GM12878 (cell line): ENCODE measurements around the gene PIP5KL1. TPM values are rescaled to one million over a fixed set of nuclear protein-coding genes. Genes with fewer than 3 reads are reported as not detected.

Experiments
- ATAC-seq: fragments of 200-7000 bp; cut with Tn5 transposase; 3 replicates; pipeline ENCODE4 v1.9.1; 2020; ENCODE audit warnings: mild to moderate bottlenecking, moderate library complexity
- BruUV-seq: library from RNA; stranded (reverse); fragments of 400-500 nt; replicated peaks from 2 replicates; lab custom pipeline; 2021; lab: Mats Ljungman, UMichigan
- CTCF ChIA-PET: fragments of 300-600 bp; sonication (Branson Sonifier 250); formaldehyde crosslinking; extraction: SDS; loops from one replicate; lab custom pipeline; 2021; ENCODE audit warnings: inconsistent platforms; lab: Yijun Ruan, JAX
- POLR2A ChIA-PET: fragments of 350-600 bp; formaldehyde crosslinking; extraction: SDS; loops from one replicate; lab custom pipeline; 2021; ENCODE audit warnings: inconsistent platforms; lab: Charles Lee
- RAD21 ChIA-PET: fragments of 300-600 bp; sonication (Branson Sonifier 250); formaldehyde crosslinking; loops from one replicate; lab custom pipeline; 2023; ENCODE audit warnings: antibody characterized with exemption; ENCODE audit not compliant: unreplicated experiment; lab: Charles Lee
- SMC1A ChIA-PET: fragments of 300-600 bp; sonication (Branson Sonifier 250); formaldehyde crosslinking; loops from one replicate; lab custom pipeline; 2023; ENCODE audit not compliant: unreplicated experiment, uncharacterized antibody; lab: Charles Lee
- DNase-seq: peaks from one replicate; pipeline ENCODE4 v3.0.0-alpha.2; 2011; ENCODE audit warnings: low read depth, low spot score
- FAIRE-seq: peaks from 3 replicates; lab custom pipeline; 2011; peaks lifted over from hg19 to GRCh38; lab: Jason Lieb, UNC
- H2AFZ ChIP-seq: 2 replicates; pipeline ENCODE4 v1.6.0; 2011; ENCODE audit warnings: low read depth, low read length, control low read depth; ENCODE audit not compliant: control insufficient read depth
- H3K27ac ChIP-seq: 2 replicates; pipeline ENCODE4 v1.5.1; 2011; ENCODE audit warnings: control low read depth; ENCODE audit not compliant: control insufficient read depth, insufficient read depth
- H3K27me3 ChIP-seq, 2 experiments: replicated peaks in 1 of 2; 2 replicates each; pipeline versions ENCODE4 v1.6.0 to v1.6.1; 2011; ENCODE audit warnings: low read length in 1 of 2; ENCODE audit not compliant: control insufficient read depth in 2 of 2, insufficient read depth in 2 of 2
- H3K36me3 ChIP-seq, 2 experiments: 2 replicates each; pipeline ENCODE4 v1.5.1; 2011; ENCODE audit warnings: low read length in 1 of 2; ENCODE audit not compliant: control insufficient read depth in 2 of 2, insufficient read depth in 2 of 2
- H3K4me1 ChIP-seq: 2 replicates; pipeline ENCODE4 v1.6.1; 2011; ENCODE audit warnings: mild to moderate bottlenecking, low read length, moderate library complexity, mixed read lengths; ENCODE audit not compliant: control insufficient read depth, insufficient read depth
- H3K4me2 ChIP-seq: 2 replicates; pipeline ENCODE4 v1.6.0; 2011; ENCODE audit warnings: control low read depth; ENCODE audit not compliant: control insufficient read depth, insufficient read depth
- H3K4me3 ChIP-seq: fragments of 200-600 bp; sonication (generic); 2 replicates; pipeline ENCODE4 v1.5.1; 2016
- H3K79me2 ChIP-seq: 2 replicates; pipeline ENCODE4 v1.6.0; 2011; ENCODE audit warnings: low read length; ENCODE audit not compliant: control insufficient read depth, insufficient read depth
- H3K9ac ChIP-seq: 2 replicates; pipeline ENCODE4 v1.8.0; 2011; ENCODE audit warnings: low read length, control low read depth, mixed read lengths; ENCODE audit not compliant: control insufficient read depth, insufficient read depth
- H3K9me3 ChIP-seq: replicated peaks from 3 replicates; pipeline ENCODE4 v1.5.1; 2011; ENCODE audit warnings: mild to moderate bottlenecking, low read length; ENCODE audit not compliant: control insufficient read depth, insufficient read depth
- H4K20me1 ChIP-seq: 2 replicates; pipeline ENCODE4 v1.6.0; 2011; ENCODE audit not compliant: control insufficient read depth, insufficient read depth
- CREM ChIP-seq: IDR thresholded peaks from 2 replicates; pipeline ENCODE4 v1.6.1; 2014; ENCODE audit warnings: antibody characterized with exemption, low read depth
- EED ChIP-seq: sonication (generic); IDR thresholded peaks from 2 replicates; pipeline ENCODE4 v1.6.1; 2016; ENCODE audit warnings: antibody characterized with exemption, low read depth
- IKZF1 ChIP-seq: fragments of 450-650 bp; conservative IDR thresholded peaks from 2 replicates; pipeline ENCODE4 v1.6.1; 2017; ENCODE audit warnings: antibody characterized with exemption, mild to moderate bottlenecking
- IKZF2 ChIP-seq, 2 experiments: fragments of 450-650 bp; IDR thresholded peaks; 2 replicates each; pipeline ENCODE4 v1.6.1; 2017; ENCODE audit warnings: mild to moderate bottlenecking in 2 of 2, moderate library complexity in 2 of 2
- MEF2A ChIP-seq: IDR thresholded peaks from 2 replicates; pipeline ENCODE4 v1.6.1; 2011; ENCODE audit warnings: low read depth, mild to moderate bottlenecking, low read length, moderate library complexity; ENCODE audit not compliant: insufficient read depth
- NKRF ChIP-seq: fragments of 450-650 bp; conservative IDR thresholded peaks from 2 replicates; pipeline ENCODE4 v1.6.1; 2017; ENCODE audit warnings: mild to moderate bottlenecking, moderate library complexity
- NR2F1 ChIP-seq: fragments of 450-650 bp; conservative IDR thresholded peaks from 2 replicates; pipeline ENCODE4 v1.6.1; 2017; ENCODE audit warnings: mild to moderate bottlenecking
- RELB ChIP-seq: fragments of 450-650 bp; IDR thresholded peaks from 2 replicates; pipeline ENCODE4 v1.6.1; 2017; ENCODE audit warnings: low read depth, mild to moderate bottlenecking, moderate library complexity
- RUNX3 ChIP-seq: IDR thresholded peaks from 2 replicates; pipeline ENCODE4 v1.6.1; 2012; ENCODE audit warnings: low read length, inconsistent platforms
- SMC3 ChIP-seq: IDR thresholded peaks from 2 replicates; pipeline ENCODE4 v1.6.1; 2011; ENCODE audit warnings: low read length, improper control_type of control experiment, borderline replicate concordance
- STAT3 ChIP-seq: IDR thresholded peaks from 2 replicates; pipeline ENCODE4 v1.6.1; 2011; ENCODE audit warnings: low read depth, low read length, improper control_type of control experiment
- TCF12 ChIP-seq: IDR thresholded peaks from 2 replicates; pipeline ENCODE4 v1.6.1; 2011; ENCODE audit warnings: low read depth, mild to moderate bottlenecking, low read length
- YY1 ChIP-seq: IDR thresholded peaks from 2 replicates; pipeline ENCODE4 v1.6.1; 2011; ENCODE audit warnings: low read depth, mild to moderate bottlenecking, low read length
- ZNF207 ChIP-seq: fragments of 450-650 bp; IDR thresholded peaks from 2 replicates; pipeline ENCODE4 v1.6.1; 2014; ENCODE audit warnings: antibody characterized with exemption, mild to moderate bottlenecking, borderline replicate concordance
- WGBS: methylation state at CpG from one replicate; pipeline ENCODE4 v1.1.6; 2016; ENCODE audit warnings: low lambda C conversion rate; ENCODE audit not compliant: insufficient replicate concordance, insufficient coverage; ENCODE audit errors: missing lambda C conversion rate; 5-methylcytosine and 5-hydroxymethylcytosine counted together
- in situ Hi-C: fragments of 300-500 bp; cut with MboI; formaldehyde crosslinking; loops from 9 replicates; pipeline ENCODE4 v1.14.3; 2018; ENCODE audit warnings: mixed read lengths
- intact Hi-C: fragments of 100-400 bp; cut with micrococcal nuclease; formaldehyde crosslinking; loops from one replicate; pipeline ENCODE4 v1.14.2; 2022; ENCODE audit not compliant: unreplicated experiment
- polyA plus RNA-seq, 11 experiments: library from polyadenylated mRNA; depleted of rRNA in 4 of 11; unstranded in 6 of 11; stranded (reverse) in 5 of 11; fragments of >200 nt; fragmentation: Nextera tagmentation in 4 of 11; fragmentation: Illumina TruSeq in 1 of 11; extraction: Ambion mirVana in 4 of 11; extraction: Trizol in 1 of 11; gene quantifications; 1 replicate in 1 of 11; 2 replicates in 10 of 11; pipeline versions ENCODE4 v1.2.1 to v1.2.3, GENCODE V29; 2011 to 2016; ENCODE audit warnings: inconsistent platforms in 2 of 11, missing spikeins in 2 of 11, low read depth in 1 of 11
- total RNA-seq, 4 experiments: library from RNA; depleted of rRNA in 3 of 4; stranded (reverse); fragments of >200 nt in 3 of 4; fragmentation: Illumina TruSeq in 1 of 4; extraction: Trizol in 1 of 4; gene quantifications; 2 replicates each; pipeline versions ENCODE4 v1.2.1 to v1.2.3, GENCODE V29; 2013 to 2021
- TF ChIP-seq, protein P1 (sequence below), 3 experiments: IDR thresholded peaks in 2 of 3; conservative IDR thresholded peaks in 1 of 3; 2 replicates each; pipeline ENCODE4 v1.5.1; 2011; ENCODE audit warnings: low read depth in 3 of 3, low read length in 3 of 3, mild to moderate bottlenecking in 3 of 3, control low read depth in 2 of 3, moderate library complexity in 2 of 3, inconsistent platforms in 1 of 3, mixed read lengths in 1 of 3; ENCODE audit not compliant: control insufficient read depth in 2 of 3, insufficient read depth in 1 of 3; ENCODE audit errors: extremely low read depth in 1 of 3
- TF ChIP-seq, protein P2 (sequence below): fragments of 450-650 bp; IDR thresholded peaks from 2 replicates; pipeline ENCODE4 v1.6.1; 2014; ENCODE audit warnings: mild to moderate bottlenecking

The PIP5KL1 gene
- total and polyA plus RNA-seq, 10 of the 15 experiments (the other 5 are each of a cell fraction or from before 2014, with no cell fraction given), result 0.04 to 0.67 (median 0.43) TPM; not detected in 2

DNA sequence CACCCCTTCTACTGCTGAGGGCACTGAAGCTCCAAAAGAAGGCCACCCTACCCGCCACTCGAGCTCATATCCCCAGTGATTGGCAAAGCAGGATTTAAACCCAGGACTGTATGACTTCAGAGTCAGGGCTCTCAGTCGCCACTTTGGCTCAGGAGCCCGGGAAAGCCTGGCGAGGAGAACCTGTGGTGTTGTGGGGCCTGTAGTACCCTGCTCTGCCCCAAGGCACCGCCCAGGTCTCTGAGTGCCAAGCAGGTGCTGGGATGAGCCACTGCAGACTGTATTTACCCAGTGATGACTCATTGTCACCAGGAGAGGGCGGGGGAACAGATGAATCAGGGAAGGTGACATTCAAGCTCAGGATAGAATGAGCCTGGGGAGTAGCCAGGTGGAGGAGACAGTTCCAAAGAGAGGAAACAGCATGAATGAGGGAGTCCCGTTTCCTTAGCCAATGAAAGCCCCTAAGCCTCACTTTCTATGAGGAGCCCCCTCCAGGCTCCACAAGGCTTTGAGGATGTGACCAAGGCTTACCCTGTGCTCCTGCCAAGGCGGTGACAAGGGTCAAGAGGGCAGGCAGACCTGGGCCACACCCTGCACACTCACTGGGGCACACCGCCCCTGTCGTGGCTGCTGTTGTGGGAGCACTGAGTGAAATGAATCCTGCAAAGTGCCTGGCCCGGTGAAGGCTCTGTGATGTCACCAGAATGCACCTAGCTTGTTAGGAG is 24.9 kb upstream of the PIP5KL1 start:
- in situ Hi-C loops, result no loop called here
- peaks cover 14% of the 10 kb centered on the region for H3K4me1 ChIP-seq
- BruUV-seq, result no TSS peak
- peak; percentile 61; the same call in 1 of the 2 replicates for TF ChIP-seq YY1
- peak in 1 of 2 experiments; percentile 43; a peak in 1 of 4 replicates for TF ChIP-seq IKZF2 (IDR thresholded peaks at IDR 0.05)
- TF ChIP-seq NKRF, result no peak
- TF ChIP-seq ZNF207, result no peak
- TF ChIP-seq, protein P1, sequence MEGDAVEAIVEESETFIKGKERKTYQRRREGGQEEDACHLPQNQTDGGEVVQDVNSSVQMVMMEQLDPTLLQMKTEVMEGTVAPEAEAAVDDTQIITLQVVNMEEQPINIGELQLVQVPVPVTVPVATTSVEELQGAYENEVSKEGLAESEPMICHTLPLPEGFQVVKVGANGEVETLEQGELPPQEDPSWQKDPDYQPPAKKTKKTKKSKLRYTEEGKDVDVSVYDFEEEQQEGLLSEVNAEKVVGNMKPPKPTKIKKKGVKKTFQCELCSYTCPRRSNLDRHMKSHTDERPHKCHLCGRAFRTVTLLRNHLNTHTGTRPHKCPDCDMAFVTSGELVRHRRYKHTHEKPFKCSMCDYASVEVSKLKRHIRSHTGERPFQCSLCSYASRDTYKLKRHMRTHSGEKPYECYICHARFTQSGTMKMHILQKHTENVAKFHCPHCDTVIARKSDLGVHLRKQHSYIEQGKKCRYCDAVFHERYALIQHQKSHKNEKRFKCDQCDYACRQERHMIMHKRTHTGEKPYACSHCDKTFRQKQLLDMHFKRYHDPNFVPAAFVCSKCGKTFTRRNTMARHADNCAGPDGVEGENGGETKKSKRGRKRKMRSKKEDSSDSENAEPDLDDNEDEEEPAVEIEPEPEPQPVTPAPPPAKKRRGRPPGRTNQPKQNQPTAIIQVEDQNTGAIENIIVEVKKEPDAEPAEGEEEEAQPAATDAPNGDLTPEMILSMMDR (IDR thresholded peaks at IDR 0.05 in 2 of 3, conservative IDR thresholded peaks at IDR 0.05 in 1 of 3; ENCODE audit: control insufficient read depth in 2 of 3, extremely low read depth in 1 of 3, insufficient read depth in 1 of 3, low read depth in 3 of 3, low read length in 3 of 3), result peak; percentile 59 to 69 (median 69)
- TF ChIP-seq, protein P2, sequence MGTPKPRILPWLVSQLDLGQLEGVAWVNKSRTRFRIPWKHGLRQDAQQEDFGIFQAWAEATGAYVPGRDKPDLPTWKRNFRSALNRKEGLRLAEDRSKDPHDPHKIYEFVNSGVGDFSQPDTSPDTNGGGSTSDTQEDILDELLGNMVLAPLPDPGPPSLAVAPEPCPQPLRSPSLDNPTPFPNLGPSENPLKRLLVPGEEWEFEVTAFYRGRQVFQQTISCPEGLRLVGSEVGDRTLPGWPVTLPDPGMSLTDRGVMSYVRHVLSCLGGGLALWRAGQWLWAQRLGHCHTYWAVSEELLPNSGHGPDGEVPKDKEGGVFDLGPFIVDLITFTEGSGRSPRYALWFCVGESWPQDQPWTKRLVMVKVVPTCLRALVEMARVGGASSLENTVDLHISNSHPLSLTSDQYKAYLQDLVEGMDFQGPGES, result no peak
- 0 out of 2 replicates have a peak, but pooled peaks have one; percentile 12 for TF ChIP-seq RUNX3
- TF ChIP-seq TCF12, result 0 out of 2 replicates have a peak, but pooled peaks have one; percentile 12
- TF ChIP-seq EED, result peak; percentile 62; the same call in 1 of the 2 replicates
- TF ChIP-seq RELB, result peak; percentile 10; the same call in 1 of the 2 replicates
- TF ChIP-seq STAT3, result no peak
- TF ChIP-seq IKZF1, result peak; percentile 24; the same call in 1 of the 2 replicates
- TF ChIP-seq NR2F1, result peak; percentile 64
- peak; percentile 76 for TF ChIP-seq SMC3
- TF ChIP-seq CREM, result peak; percentile 25; the same call in 1 of the 2 replicates
- TF ChIP-seq MEF2A, result no peak

More for the DNA sequence above, 24.9 kb upstream of the PIP5KL1 start:
- SMC1A ChIA-PET, result interaction anchor here (0.5 to 6.7 kb wide), 18 partner anchors 15 to 192 kb away, joined by 3 to 96 read pairs (median 4); partner anchors contain the start of gene EEIG1
- H3K9ac ChIP-seq, result no peak overlapping the region
- no peak overlapping the region for H3K4me3 ChIP-seq
- FAIRE-seq (no peak), ATAC-seq (peak; percentile 99), DNase-seq (no peak)
- H3K36me3 ChIP-seq, result no peaks in the 10 kb centered on the region
- H3K27ac ChIP-seq, result no peak overlapping the region
- H3K27me3 ChIP-seq, result no peaks in the 10 kb centered on the region
- no peak overlapping the region for H3K4me2 ChIP-seq
- 32% methylated on average over 12 of the region's 12 CpGs for WGBS
- intact Hi-C loops, result loop anchor here (1.0 kb wide), 1 partner anchor 80 kb away; no protein-coding TSS in a partner anchor
- 0 out of 2 replicates have a peak, but pooled peaks cover 3% of the 10 kb centered on the region for H4K20me1 ChIP-seq
- CTCF ChIA-PET, result interaction anchor here (0.6 to 13.8 kb wide), 23 partner anchors 13 to 173 kb away, joined by 3 to 332 read pairs (median 5); partner anchors contain the start of gene EEIG1
- H3K79me2 ChIP-seq, result peaks cover 3% of the 10 kb centered on the region
- POLR2A ChIA-PET, result interaction anchor here (0.6 to 2.7 kb wide), 5 partner anchors 64 to 174 kb away, joined by 3 to 10 read pairs (median 4); no protein-coding TSS in a partner anchor
- no peak overlapping the region for H2AFZ ChIP-seq
- H3K9me3 ChIP-seq, result no peaks in the 10 kb centered on the region
- RAD21 ChIA-PET, result interaction anchor here (0.6 to 4.4 kb wide), 20 partner anchors 16 to 171 kb away, joined by 3 to 80 read pairs (median 5); partner anchors contain the start of genes EEIG1, NAIF1, SLC25A25 and ST6GALNAC4
